Pons (tissue), 1 donor: ENCODE measurements around the gene HMGN1.
"Not testable (repeated sequence)": the region's sequence is repeated elsewhere in the genome, so short reads cannot be mapped to it uniquely, and the experiment has no call there.

Experiments
- DNase-seq: peaks from one replicate; pipeline ENCODE4 v3.0.0-alpha.2; 2016; ENCODE audit warnings: low spot score

HMGN1 gene

GRCh38 chr21:39348355-39349210 is at the start of gene HMGN1:
TSS of gene HMGN1 (minus strand) at chr21:39349088. CDS start at chr21:39348917, 171 bp downstream.
- DNase-seq = peak; percentile 78

GRCh38 chr21:39397646-39398385 is 48.9 kb upstream of the HMGN1 start:
- no peak for DNase-seq

- no peak for DNase-seq
Observed at GRCh38 chr21:39392981-39393380, 44.1 kb upstream of the HMGN1 start.

GRCh38 chr21:39390212-39390765 is 41.4 kb upstream of the HMGN1 start:
- DNase-seq = no peak

GRCh38 chr21:39388811-39389155 is 39.9 kb upstream of the HMGN1 start:
- DNase-seq = no peak

- DNase-seq = peak; percentile 80
Observed at GRCh38 chr21:39388038-39388810, 39.3 kb upstream of the HMGN1 start.

GRCh38 chr21:39387461-39388037 is 38.7 kb upstream of the HMGN1 start:
- DNase-seq = peak; percentile 83

- DNase-seq = no peak
Observed at GRCh38 chr21:39386899-39387298, 38.0 kb upstream of the HMGN1 start.

- DNase-seq = peak; percentile 33
Observed at GRCh38 chr21:39386194-39386593, 37.3 kb upstream of the HMGN1 start.

- DNase-seq = peak; percentile 85
Observed at GRCh38 chr21:39385299-39386145, 36.6 kb upstream of the HMGN1 start.

- no peak for DNase-seq
Observed at GRCh38 chr21:39384674-39385298, 35.9 kb upstream of the HMGN1 start.

- DNase-seq = not testable (repeated sequence)
Observed at GRCh38 chr21:39382096-39382495, 33.2 kb upstream of the HMGN1 start.

GRCh38 chr21:39381009-39381408 is 32.1 kb upstream of the HMGN1 start:
- no peak for DNase-seq

- DNase-seq = peak; percentile 91
Observed at GRCh38 chr21:39379986-39380891, 31.4 kb upstream of the HMGN1 start.

GRCh38 chr21:39377444-39378050 is 28.7 kb upstream of the HMGN1 start:
- no peak for DNase-seq

- no peak for DNase-seq
Observed at GRCh38 chr21:39375446-39375845, 26.6 kb upstream of the HMGN1 start.

- no peak for DNase-seq
Observed at GRCh38 chr21:39374046-39374445, 25.2 kb upstream of the HMGN1 start.

- peak; percentile 25 for DNase-seq
Observed at GRCh38 chr21:39373634-39374033, 24.7 kb upstream of the HMGN1 start.

GRCh38 chr21:39369896-39370288 is 21.0 kb upstream of the HMGN1 start:
- not testable (repeated sequence) for DNase-seq
